Measurements from ENCODE around the gene LHX3. TPM values are rescaled to one million over a fixed set of nuclear protein-coding genes. Genes with fewer than 3 reads are reported as not detected.

Gene LHX3
- total RNA-seq, 1 donor from 2014 or later: not detected

- peaks cover 10% of the 10 kb centered on the region for H3K27me3 Mint-ChIP-seq (ENCODE audit: low read depth)
- no peak overlapping the region for H3K4me3 Mint-ChIP-seq
These were observed 42.1 kb upstream of the LHX3 start for GRCh38 chr9:136246849-136247550.

GRCh38 chr9:136245219-136246150, 40.6 kb upstream of the LHX3 start, which contains the start of gene QSOX2:
QSOX2 (minus strand) TSS chr9:136245812; CDS start chr9:136245803, 9 bp downstream.
- Mint-ChIP-seq H3K27me3 (ENCODE audit: low read depth) (peaks cover 8% of the 10 kb centered on the region), H3K9me3 (no peaks in the 10 kb centered on the region), H3K4me3 (peak within 1 kb of the TSS; percentile 78), H3K4me1 (peaks cover 27% of the 10 kb centered on the region), H3K27ac (peak within 1 kb of the TSS; percentile 66), H3K36me3 (no peaks in the 10 kb centered on the region)
- TF ChIP-seq CTCF (IDR thresholded peaks at IDR 0.05; ENCODE audit: unreplicated experiment): no peak
- DNase-seq (ENCODE audit: low spot score in 2 of 2, unreplicated experiment in 2 of 2): peak; percentile 81 to 83

More at GRCh38 chr9:136246849-136247550, 42.1 kb upstream of the LHX3 start:
- DNase-seq (ENCODE audit: low spot score in 2 of 2, unreplicated experiment in 2 of 2): no peak
- Mint-ChIP-seq H3K27ac (peak overlapping the region; percentile 16), H3K9me3 (no peaks in the 10 kb centered on the region), H3K36me3 (no peaks in the 10 kb centered on the region), H3K4me1 (peaks cover 27% of the 10 kb centered on the region)
- TF ChIP-seq CTCF (IDR thresholded peaks at IDR 0.05; ENCODE audit: unreplicated experiment): no peak

GRCh38 chr9:136244969-136245218, 40.0 kb upstream of the LHX3 start:
- Mint-ChIP-seq H3K4me3 (peak overlapping the region; percentile 78), H3K9me3 (no peaks in the 10 kb centered on the region), H3K36me3 (no peaks in the 10 kb centered on the region), H3K4me1 (peaks cover 27% of the 10 kb centered on the region), H3K27ac (peak overlapping the region; percentile 66), H3K27me3 (ENCODE audit: low read depth) (peaks cover 3% of the 10 kb centered on the region)
- TF ChIP-seq CTCF (IDR thresholded peaks at IDR 0.05; ENCODE audit: unreplicated experiment): no peak
- DNase-seq (ENCODE audit: low spot score in 2 of 2, unreplicated experiment in 2 of 2): no peak

GRCh38 chr9:136244122-136244968, 39.4 kb upstream of the LHX3 start:
- Mint-ChIP-seq H3K36me3 (no peaks in the 10 kb centered on the region), H3K27ac (peak overlapping the region; percentile 66), H3K27me3 (ENCODE audit: low read depth) (no peaks in the 10 kb centered on the region), H3K4me1 (peaks cover 27% of the 10 kb centered on the region), H3K9me3 (no peaks in the 10 kb centered on the region), H3K4me3 (peak overlapping the region; percentile 78)
- DNase-seq (ENCODE audit: low spot score in 2 of 2, unreplicated experiment in 2 of 2): no peak
- TF ChIP-seq CTCF (IDR thresholded peaks at IDR 0.05; ENCODE audit: unreplicated experiment): no peak

GRCh38 chr9:136243631-136244030, 38.7 kb upstream of the LHX3 start:
- Mint-ChIP-seq H3K27ac (no peak overlapping the region), H3K9me3 (no peaks in the 10 kb centered on the region), H3K36me3 (no peaks in the 10 kb centered on the region), H3K4me1 (peaks cover 27% of the 10 kb centered on the region), H3K4me3 (peak overlapping the region; percentile 78), H3K27me3 (ENCODE audit: low read depth) (no peaks in the 10 kb centered on the region)
- no peak for TF ChIP-seq CTCF (IDR thresholded peaks at IDR 0.05; ENCODE audit: unreplicated experiment)
- no peak for DNase-seq (ENCODE audit: low spot score in 2 of 2, unreplicated experiment in 2 of 2)
